ENCODE results near the gene HLA-DRA. TPM values are rescaled to one million over a fixed set of nuclear protein-coding genes. Genes with fewer than 3 reads are reported as not detected.
A peak's percentile ranks its signal among the peaks of the same experiment; 100 is the strongest.

Gene HLA-DRA
- total RNA-seq, 1 donor from 2014 or later: 158 TPM

GRCh38 chr6:32406857-32407256 is 32.8 kb upstream of the HLA-DRA start, which contains the start of gene BTNL2:
Gene BTNL2 (minus strand): TSS chr6:32407181. CDS start chr6:32407123, 58 bp downstream.
- Histone ChIP-seq H3K9me3 (no peaks in the 10 kb centered on the region), H3K27me3 (no peaks in the 10 kb centered on the region), H3K27ac (no peak within 1 kb of the TSS), H3K4me3 (no peak within 1 kb of the TSS), H3K36me3 (no peaks in the 10 kb centered on the region), H3K4me1 (no peaks in the 10 kb centered on the region)
- intact Hi-C loops (cut with DNase I): no loop called here
- DNase-seq (ENCODE audit: extremely low spot score in 2 of 2): no peak
- TF ChIP-seq CTCF (IDR thresholded peaks at IDR 0.05): no peak

- intact Hi-C loops (cut with DNase I): loop anchor here (10.0 kb wide), 1 partner anchor 384 kb away; no protein-coding TSS in a partner anchor
Observed at GRCh38 chr6:32410906-32411305, 28.8 kb upstream of the HLA-DRA start.

GRCh38 chr6:32411566-32412327 is 27.9 kb upstream of the HLA-DRA start:
- no peak overlapping the region for H3K27ac ChIP-seq
- no peaks in the 10 kb centered on the region for H3K27me3 ChIP-seq
- intact Hi-C loops (cut with DNase I): loop anchor here (10.0 kb wide), 1 partner anchor 383 kb away; no protein-coding TSS in a partner anchor
- DNase-seq (ENCODE audit: extremely low spot score in 2 of 2): no peak
- H3K9me3 ChIP-seq: no peaks in the 10 kb centered on the region
- no peak overlapping the region for H3K4me3 ChIP-seq
- H3K4me1 ChIP-seq: no peaks in the 10 kb centered on the region
- H3K36me3 ChIP-seq: no peaks in the 10 kb centered on the region
- TF ChIP-seq POLR2AphosphoS5 (IDR thresholded peaks at IDR 0.05; ENCODE audit: insufficient read depth in 1 of 2, low read depth in 1 of 2): no peak
- TF ChIP-seq CTCF (IDR thresholded peaks at IDR 0.05): no peak

More at GRCh38 chr6:32410906-32411305, 28.8 kb upstream of the HLA-DRA start:
- no peak for DNase-seq (ENCODE audit: extremely low spot score in 2 of 2)
- no peaks in the 10 kb centered on the region for H3K36me3 ChIP-seq
- H3K27me3 ChIP-seq: no peaks in the 10 kb centered on the region
- no peak for TF ChIP-seq POLR2AphosphoS5 (IDR thresholded peaks at IDR 0.05; ENCODE audit: insufficient read depth in 1 of 2, low read depth in 1 of 2)
- no peak for TF ChIP-seq CTCF (IDR thresholded peaks at IDR 0.05)
- no peak for TF ChIP-seq POLR2A (IDR thresholded peaks at IDR 0.05)
- no peaks in the 10 kb centered on the region for H3K4me1 ChIP-seq
- no peak overlapping the region for H3K27ac ChIP-seq
- H3K9me3 ChIP-seq: no peaks in the 10 kb centered on the region
- no peak overlapping the region for H3K4me3 ChIP-seq

- no peak overlapping the region for H3K4me3 ChIP-seq
- H3K27me3 ChIP-seq: no peaks in the 10 kb centered on the region
- H3K27ac ChIP-seq: no peak overlapping the region
- intact Hi-C loops (cut with DNase I): loop anchor here (10.0 kb wide), 1 partner anchor 381 kb away; no protein-coding TSS in a partner anchor
- H3K36me3 ChIP-seq: no peaks in the 10 kb centered on the region
- DNase-seq (ENCODE audit: extremely low spot score in 2 of 2): no peak
- no peaks in the 10 kb centered on the region for H3K9me3 ChIP-seq
- H3K4me1 ChIP-seq: no peaks in the 10 kb centered on the region
- TF ChIP-seq POLR2AphosphoS5 (IDR thresholded peaks at IDR 0.05; ENCODE audit: insufficient read depth in 1 of 2, low read depth in 1 of 2) (no peak), POLR2A (IDR thresholded peaks at IDR 0.05) (no peak), CTCF (IDR thresholded peaks at IDR 0.05) (peak; percentile 84 to 90 (median 89))
Observed at GRCh38 chr6:32413427-32414047, 26.1 kb upstream of the HLA-DRA start.

All from vagina (tissue), 2 donors.